ENCODE data around the gene IL17RD. TPM values are rescaled to one million over a fixed set of nuclear protein-coding genes. Genes with fewer than 3 reads are reported as not detected.

IL17RD gene
- total RNA-seq, 1 experiment from 2014 or later: 3.1 TPM

GRCh38 chr3:57140894-57141293 is 24.3 kb downstream of the IL17RD start:
- TF ChIP-seq, protein P1, sequence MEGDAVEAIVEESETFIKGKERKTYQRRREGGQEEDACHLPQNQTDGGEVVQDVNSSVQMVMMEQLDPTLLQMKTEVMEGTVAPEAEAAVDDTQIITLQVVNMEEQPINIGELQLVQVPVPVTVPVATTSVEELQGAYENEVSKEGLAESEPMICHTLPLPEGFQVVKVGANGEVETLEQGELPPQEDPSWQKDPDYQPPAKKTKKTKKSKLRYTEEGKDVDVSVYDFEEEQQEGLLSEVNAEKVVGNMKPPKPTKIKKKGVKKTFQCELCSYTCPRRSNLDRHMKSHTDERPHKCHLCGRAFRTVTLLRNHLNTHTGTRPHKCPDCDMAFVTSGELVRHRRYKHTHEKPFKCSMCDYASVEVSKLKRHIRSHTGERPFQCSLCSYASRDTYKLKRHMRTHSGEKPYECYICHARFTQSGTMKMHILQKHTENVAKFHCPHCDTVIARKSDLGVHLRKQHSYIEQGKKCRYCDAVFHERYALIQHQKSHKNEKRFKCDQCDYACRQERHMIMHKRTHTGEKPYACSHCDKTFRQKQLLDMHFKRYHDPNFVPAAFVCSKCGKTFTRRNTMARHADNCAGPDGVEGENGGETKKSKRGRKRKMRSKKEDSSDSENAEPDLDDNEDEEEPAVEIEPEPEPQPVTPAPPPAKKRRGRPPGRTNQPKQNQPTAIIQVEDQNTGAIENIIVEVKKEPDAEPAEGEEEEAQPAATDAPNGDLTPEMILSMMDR (IDR thresholded peaks at IDR 0.05; ENCODE audit: insufficient read depth in 1 of 2, low read depth in 1 of 2, low read length in 1 of 2, severe bottlenecking in 1 of 2, unreplicated experiment in 1 of 2): no peak
- intact Hi-C loops (cut with micrococcal nuclease; ENCODE audit: unreplicated experiment): no loop called here
- H3K9me3 Mint-ChIP-seq (ENCODE audit: unreplicated experiment): no peaks in the 10 kb centered on the region
- ChIA-PET CTCF (no interaction called here), POLR2A (no interaction called here)
- peaks cover 6% of the 10 kb centered on the region; the same call in 1 of the 2 replicates for H3K4me1 ChIP-seq
- no peaks in the 10 kb centered on the region for H3K27me3 Mint-ChIP-seq (ENCODE audit: insufficient read depth, unreplicated experiment)
- H3K36me3 Mint-ChIP-seq (ENCODE audit: insufficient read depth, unreplicated experiment): no peaks in the 10 kb centered on the region
- no peaks in the 10 kb centered on the region for H3K27me3 ChIP-seq (replicated peaks; ENCODE audit: control insufficient read depth, insufficient read depth, low read length)
- no peak overlapping the region for H3K4me3 Mint-ChIP-seq (ENCODE audit: unreplicated experiment)
- BruUV-seq (replicated peaks): no TSS peak
- H3K4me1 Mint-ChIP-seq (ENCODE audit: low read depth, unreplicated experiment): peaks cover 25% of the 10 kb centered on the region
- no peak overlapping the region for H3K4me3 ChIP-seq (ENCODE audit: low read depth, low read length)
- no peak for DNase-seq
- no peaks in the 10 kb centered on the region for H3K36me3 ChIP-seq (ENCODE audit: control insufficient read depth, insufficient read depth, low read length)
- no peak overlapping the region for H3K27ac Mint-ChIP-seq (ENCODE audit: unreplicated experiment)
- no peaks in the 10 kb centered on the region for H3K9me3 ChIP-seq

DNA sequence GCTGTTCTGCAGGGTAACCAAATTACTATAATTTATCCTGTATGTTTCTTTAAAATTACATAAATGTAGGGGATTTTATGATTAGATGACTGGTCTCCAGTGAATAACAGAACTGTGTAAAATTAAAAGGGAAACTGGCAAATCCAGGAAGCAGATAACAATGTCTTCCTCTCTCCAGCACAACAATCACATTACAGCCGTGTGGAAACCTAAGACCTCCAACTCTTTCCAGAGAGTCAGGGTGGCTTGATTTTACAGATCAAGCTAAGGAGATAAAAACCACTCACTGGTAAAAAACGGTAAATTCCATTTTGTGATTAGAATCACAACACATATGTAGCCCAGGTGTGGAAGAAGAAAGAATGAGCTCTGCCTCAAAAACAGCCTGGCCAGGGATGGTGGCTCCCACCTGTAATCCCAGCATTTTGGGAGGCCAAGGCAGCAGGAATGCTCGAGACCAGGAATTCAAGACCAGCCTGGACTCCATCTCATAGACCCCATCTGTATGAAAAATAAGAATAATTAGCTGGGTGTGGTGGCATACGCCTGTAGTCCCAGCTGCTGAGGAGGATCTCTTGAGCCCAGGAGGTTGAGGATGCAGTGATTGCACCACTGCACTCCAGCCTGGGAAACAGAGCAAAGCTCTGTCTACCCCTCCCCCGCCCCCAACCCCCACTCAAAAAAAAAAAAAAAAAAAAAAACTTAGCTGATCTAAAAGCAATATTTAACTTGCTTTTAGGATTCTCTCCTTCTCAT is 29.0 kb downstream of the IL17RD start:
- TF ChIP-seq, protein P1 (IDR thresholded peaks at IDR 0.05; ENCODE audit: insufficient read depth in 1 of 2, low read depth in 1 of 2, low read length in 1 of 2, severe bottlenecking in 1 of 2, unreplicated experiment in 1 of 2): no peak
- Mint-ChIP-seq H3K9me3 (ENCODE audit: unreplicated experiment) (no peaks in the 10 kb centered on the region), H3K4me3 (ENCODE audit: unreplicated experiment) (no peak overlapping the region), H3K27ac (ENCODE audit: unreplicated experiment) (no peak overlapping the region), H3K4me1 (ENCODE audit: low read depth, unreplicated experiment) (peaks cover 13% of the 10 kb centered on the region), H3K36me3 (ENCODE audit: insufficient read depth, unreplicated experiment) (no peaks in the 10 kb centered on the region), H3K27me3 (ENCODE audit: insufficient read depth, unreplicated experiment) (no peaks in the 10 kb centered on the region)
- BruUV-seq (replicated peaks): no TSS peak
- H3K36me3 ChIP-seq (ENCODE audit: control insufficient read depth, insufficient read depth, low read length): no peaks in the 10 kb centered on the region
- POLR2A ChIA-PET: no interaction called here
- H3K9me3 ChIP-seq: no peaks in the 10 kb centered on the region
- no peak for DNase-seq
- H3K27me3 ChIP-seq (replicated peaks; ENCODE audit: control insufficient read depth, insufficient read depth, low read length): no peaks in the 10 kb centered on the region
- no peak overlapping the region for H3K4me3 ChIP-seq (ENCODE audit: low read depth, low read length)
- intact Hi-C loops (cut with micrococcal nuclease; ENCODE audit: unreplicated experiment): no loop called here
- no peaks in the 10 kb centered on the region for H3K4me1 ChIP-seq
- CTCF ChIA-PET: interaction anchor here (1.3 kb wide), 1 partner anchor 34 kb away, joined by 5 read pairs; no protein-coding TSS in a partner anchor

DNA sequence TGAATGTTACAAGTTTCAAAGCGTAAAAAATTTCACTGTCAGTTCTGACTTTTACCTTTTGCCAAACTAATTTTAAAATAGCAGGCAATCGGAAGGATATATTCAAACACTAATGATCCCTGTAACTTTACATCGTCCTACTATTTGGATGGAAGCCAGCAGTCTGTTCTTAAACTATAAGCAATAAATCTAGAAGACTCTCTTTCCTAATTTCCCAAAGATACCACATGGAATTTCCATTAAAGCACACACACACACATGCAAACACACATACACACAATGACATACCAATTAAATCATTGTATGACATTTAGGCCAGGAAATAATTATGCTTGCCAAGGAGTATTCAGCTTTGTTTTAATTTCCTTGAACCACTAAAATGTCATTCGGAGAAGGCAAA is 32.0 kb downstream of the IL17RD start:
- Histone ChIP-seq H3K27me3 (replicated peaks; ENCODE audit: control insufficient read depth, insufficient read depth, low read length) (no peaks in the 10 kb centered on the region), H3K4me1 (no peaks in the 10 kb centered on the region), H3K9me3 (no peaks in the 10 kb centered on the region), H3K4me3 (ENCODE audit: low read depth, low read length) (no peak overlapping the region), H3K36me3 (ENCODE audit: control insufficient read depth, insufficient read depth, low read length) (no peaks in the 10 kb centered on the region)
- DNase-seq: no peak
- Mint-ChIP-seq H3K36me3 (ENCODE audit: insufficient read depth, unreplicated experiment) (no peaks in the 10 kb centered on the region), H3K9me3 (ENCODE audit: unreplicated experiment) (no peaks in the 10 kb centered on the region), H3K27me3 (ENCODE audit: insufficient read depth, unreplicated experiment) (no peaks in the 10 kb centered on the region), H3K4me3 (ENCODE audit: unreplicated experiment) (no peak overlapping the region), H3K27ac (ENCODE audit: unreplicated experiment) (no peak overlapping the region), H3K4me1 (ENCODE audit: low read depth, unreplicated experiment) (peaks cover 9% of the 10 kb centered on the region)
- TF ChIP-seq, protein P1 (IDR thresholded peaks at IDR 0.05; ENCODE audit: insufficient read depth in 1 of 2, low read depth in 1 of 2, low read length in 1 of 2, severe bottlenecking in 1 of 2, unreplicated experiment in 1 of 2): no peak
- intact Hi-C loops (cut with micrococcal nuclease; ENCODE audit: unreplicated experiment): no loop called here
- BruUV-seq (replicated peaks): no TSS peak
- POLR2A ChIA-PET: no interaction called here
- CTCF ChIA-PET: interaction anchor here (0.6 kb wide), 1 partner anchor 144 kb away, joined by 3 read pairs; no protein-coding TSS in a partner anchor

Data from Caco-2 (cell line).